Muscle of leg (tissue), 11 donors: ENCODE results near the gene FRAS1. TPM values are rescaled to one million over a fixed set of nuclear protein-coding genes. Genes with fewer than 3 reads are reported as not detected.

Experiments used
- DNase-seq: peaks from one replicate; pipeline ENCODE4 v3.0.0; 2013
- H3K27ac ChIP-seq: one replicate; pipeline ENCODE4 v1.5.1; 2013; ENCODE audit warnings: mild to moderate bottlenecking, low read length, control low read depth
- H3K27me3 ChIP-seq: one replicate; pipeline ENCODE4 v1.6.1; 2013; ENCODE audit warnings: low read length; ENCODE audit not compliant: control insufficient read depth, insufficient read depth
- H3K36me3 ChIP-seq: one replicate; pipeline ENCODE4 v1.6.1; 2013; ENCODE audit warnings: low read length; ENCODE audit not compliant: control insufficient read depth, insufficient read depth
- H3K4me1 ChIP-seq: one replicate; pipeline ENCODE4 v1.6.1; 2013; ENCODE audit warnings: low read length; ENCODE audit not compliant: control insufficient read depth, insufficient read depth
- H3K4me3 ChIP-seq: one replicate; pipeline ENCODE4 v1.5.1; 2013; ENCODE audit warnings: low read length, control low read depth
- H3K9me3 ChIP-seq: replicated peaks from 2 replicates; pipeline ENCODE4 v1.6.1; 2013; ENCODE audit warnings: low read depth, low read length; ENCODE audit not compliant: control insufficient read depth
- WGBS: methylation state at CpG from one replicate; pipeline ENCODE4 v1.1.5; 2013; ENCODE audit warnings: missing lambda C conversion rate; ENCODE audit not compliant: insufficient coverage; 5-methylcytosine and 5-hydroxymethylcytosine counted together
- polyA plus RNA-seq, 8 donors: library from polyadenylated mRNA; unstranded; fragments of 120-200 nt; gene quantifications; one replicate each; pipeline versions ENCODE4 v1.2.1 to v1.2.3, GENCODE V29; 2013; ENCODE audit warnings: inconsistent platforms in 1 of 8, low replicate concordance in 1 of 8; ENCODE audit not compliant: insufficient read length in 8 of 8, insufficient read depth in 1 of 8
- total RNA-seq: library from RNA; stranded (reverse); fragments of 120-200 nt; gene quantifications from one replicate; pipeline ENCODE4 v1.2.4, GENCODE V29; 2013

The FRAS1 gene
- total and polyA plus RNA-seq, 9 donors: 3.6 to 15.8 (median 7.4) TPM

GRCh38 chr4:78558410-78558809 is 501.3 kb downstream of the FRAS1 start:
- Histone ChIP-seq H3K27ac (no peak overlapping the region), H3K27me3 (no peaks in the 10 kb centered on the region), H3K4me1 (no peaks in the 10 kb centered on the region), H3K9me3 (no peaks in the 10 kb centered on the region), H3K36me3 (no peaks in the 10 kb centered on the region), H3K4me3 (no peak overlapping the region)
- no CpG with 5 or more reads among the region's 1 CpG for WGBS
- no peak for DNase-seq

GRCh38 chr4:78560296-78560963 is 503.3 kb downstream of the FRAS1 start:
- Histone ChIP-seq H3K36me3 (no peaks in the 10 kb centered on the region), H3K27me3 (no peaks in the 10 kb centered on the region), H3K4me1 (no peaks in the 10 kb centered on the region), H3K4me3 (no peak overlapping the region), H3K9me3 (no peaks in the 10 kb centered on the region), H3K27ac (no peak overlapping the region)
- DNase-seq: no peak
- WGBS: 40% methylated on average over 1 of the region's 2 CpGs

- H3K27me3 ChIP-seq: no peaks in the 10 kb centered on the region
- DNase-seq: peak; percentile 61
- H3K9me3 ChIP-seq: no peaks in the 10 kb centered on the region
- no peaks in the 10 kb centered on the region for H3K36me3 ChIP-seq
- H3K4me1 ChIP-seq: no peaks in the 10 kb centered on the region
- no peak overlapping the region for H3K27ac ChIP-seq
- H3K4me3 ChIP-seq: no peak overlapping the region
Measured at GRCh38 chr4:78561677-78562076, 504.6 kb downstream of the FRAS1 start.

- no peaks in the 10 kb centered on the region for H3K9me3 ChIP-seq
- no peaks in the 10 kb centered on the region for H3K4me1 ChIP-seq
- no peaks in the 10 kb centered on the region for H3K36me3 ChIP-seq
- H3K27ac ChIP-seq: no peak overlapping the region
- no peak for DNase-seq
- 50% methylated on average over 3 of the region's 4 CpGs for WGBS
- H3K4me3 ChIP-seq: no peak overlapping the region
- no peaks in the 10 kb centered on the region for H3K27me3 ChIP-seq
Measured at GRCh38 chr4:78562687-78563086, 505.6 kb downstream of the FRAS1 start.

GRCh38 chr4:78565971-78566372 is 508.8 kb downstream of the FRAS1 start:
- Histone ChIP-seq H3K4me1 (peaks cover 8% of the 10 kb centered on the region), H3K27me3 (no peaks in the 10 kb centered on the region), H3K9me3 (no peaks in the 10 kb centered on the region), H3K4me3 (no peak overlapping the region), H3K36me3 (no peaks in the 10 kb centered on the region), H3K27ac (no peak overlapping the region)
- WGBS: no CpG with 5 or more reads among the region's 2 CpGs
- DNase-seq: peak; percentile 27

- Histone ChIP-seq H3K4me3 (no peak overlapping the region), H3K27ac (no peak overlapping the region)
Measured at GRCh38 chr4:78566834-78567499, 509.8 kb downstream of the FRAS1 start.

GRCh38 chr4:78567500-78568060 is 510.5 kb downstream of the FRAS1 start:
- Histone ChIP-seq H3K27ac (no peak overlapping the region), H3K4me3 (no peak overlapping the region), H3K9me3 (no peaks in the 10 kb centered on the region), H3K4me1 (peaks cover 8% of the 10 kb centered on the region), H3K36me3 (no peaks in the 10 kb centered on the region), H3K27me3 (no peaks in the 10 kb centered on the region)
- WGBS: no CpG with 5 or more reads among the region's 2 CpGs
- no peak for DNase-seq

More at GRCh38 chr4:78566834-78567499, 509.8 kb downstream of the FRAS1 start:
- 68% methylated on average over 4 of the region's 8 CpGs for WGBS
- no peaks in the 10 kb centered on the region for H3K36me3 ChIP-seq
- H3K9me3 ChIP-seq: no peaks in the 10 kb centered on the region
- no peaks in the 10 kb centered on the region for H3K27me3 ChIP-seq
- H3K4me1 ChIP-seq: peaks cover 8% of the 10 kb centered on the region
- no peak for DNase-seq

GRCh38 chr4:78568640-78569305 is 511.6 kb downstream of the FRAS1 start:
- Histone ChIP-seq H3K27me3 (no peaks in the 10 kb centered on the region), H3K9me3 (no peaks in the 10 kb centered on the region), H3K27ac (peak overlapping the region; percentile 70), H3K4me1 (peaks cover 8% of the 10 kb centered on the region), H3K36me3 (no peaks in the 10 kb centered on the region), H3K4me3 (no peak overlapping the region)
- 86% methylated on average over 1 of the region's 3 CpGs for WGBS
- peak; percentile 70 for DNase-seq

GRCh38 chr4:78569306-78569821 is 512.2 kb downstream of the FRAS1 start:
- WGBS: 64% methylated on average over 2 of the region's 6 CpGs
- no peaks in the 10 kb centered on the region for H3K9me3 ChIP-seq
- H3K4me3 ChIP-seq: no peak overlapping the region
- H3K36me3 ChIP-seq: no peaks in the 10 kb centered on the region
- H3K27me3 ChIP-seq: no peaks in the 10 kb centered on the region
- H3K27ac ChIP-seq: peak overlapping the region; percentile 70
- H3K4me1 ChIP-seq: peaks cover 8% of the 10 kb centered on the region
- peak; percentile 88 for DNase-seq

GRCh38 chr4:78570117-78570516 is 513.0 kb downstream of the FRAS1 start:
- H3K4me1 ChIP-seq: peaks cover 8% of the 10 kb centered on the region
- no peak overlapping the region for H3K27ac ChIP-seq
- no peak for DNase-seq

More at GRCh38 chr4:78570117-78570516, 513.0 kb downstream of the FRAS1 start:
- H3K4me3 ChIP-seq: no peak overlapping the region
- no peaks in the 10 kb centered on the region for H3K27me3 ChIP-seq
- no peaks in the 10 kb centered on the region for H3K36me3 ChIP-seq
- no CpG with 5 or more reads among the region's 2 CpGs for WGBS
- H3K9me3 ChIP-seq: no peaks in the 10 kb centered on the region
